Immature natural killer cell (primary cell): ENCODE measurements around the gene RTN4RL1. TPM values are rescaled to one million over a fixed set of nuclear protein-coding genes. Genes with fewer than 3 reads are reported as not detected.

Source experiments
- polyA plus RNA-seq, 3 donors: library from polyadenylated mRNA; unstranded; fragments of 300-500 nt; fragmentation: Illumina TruSeq; gene quantifications; one replicate each; pipeline ENCODE4 v1.2.3, GENCODE V29; 2021

Gene RTN4RL1
- polyA plus RNA-seq, 3 donors from 2014 or later = 0.37 TPM; not detected in 2

Other genes with a start within 250 kb of the RTN4RL1 start
- 10 to 100 TPM in 1 of 3 donors, 1 to 10 TPM in 2; 7.8 to 17.5 (median 8.2) TPM for gene SMYD4, start 195.4 kb downstream of the RTN4RL1 start, polyA plus RNA-seq
- gene RPA1, start 195.3 kb downstream of the RTN4RL1 start, polyA plus RNA-seq = 100 to 1,000 TPM in 1 of 3 donors, 10 to 100 TPM in 2; 82.6 to 102 (median 89.4) TPM
- gene DPH1, start 4.8 kb upstream of the RTN4RL1 start, polyA plus RNA-seq = 10 to 100 TPM; 18.6 to 26.4 (median 21.4) TPM
- gene OVCA2, start 16.7 kb upstream of the RTN4RL1 start, polyA plus RNA-seq = 100 to 1,000 TPM in 2 of 3 donors, 10 to 100 TPM in 1; 90.6 to 107 (median 104) TPM
- gene HIC1, start 29.8 kb upstream of the RTN4RL1 start, polyA plus RNA-seq = 1 to 10 TPM in 2 of 3 donors, under 1 TPM in 1; 0.90 to 5.9 (median 1.2) TPM